Smooth muscle cell (in vitro differentiated cells): ENCODE results near the gene TAT. TPM values are rescaled to one million over a fixed set of nuclear protein-coding genes. Genes with fewer than 3 reads are reported as not detected.
"Not testable (repeated sequence)": the region's sequence is repeated elsewhere in the genome, so short reads cannot be mapped to it uniquely, and the experiment has no call there.

Source experiments
- DNase-seq: peaks from one replicate; lab custom pipeline; 2025; ENCODE audit not compliant: unreplicated experiment; lab: John Stamatoyannopoulos, UW
- H2AFZ ChIP-seq: fragments of 200-600 bp; sonication (generic); 2 replicates; pipeline ENCODE4 v1.6.0; 2016; ENCODE audit warnings: antibody characterized with exemption, low read depth, mild to moderate bottlenecking
- H3F3A ChIP-seq: fragments of 200-600 bp; sonication (generic); 2 replicates; pipeline ENCODE4 v1.6.0; 2017; ENCODE audit warnings: antibody characterized with exemption, low read depth
- H3K27ac ChIP-seq: fragments of 200-600 bp; sonication (generic); 2 replicates; pipeline ENCODE4 v1.5.1; 2016; ENCODE audit warnings: low read depth, mild to moderate bottlenecking
- H3K27me3 ChIP-seq: fragments of 200-600 bp; sonication (generic); 2 replicates; pipeline ENCODE4 v1.6.1; 2016; ENCODE audit warnings: low read depth, mild to moderate bottlenecking
- H3K36me3 ChIP-seq: fragments of 200-600 bp; sonication (generic); 2 replicates; pipeline ENCODE4 v1.5.1; 2016; ENCODE audit warnings: low read depth
- H3K4me1 ChIP-seq: fragments of 200-600 bp; sonication (generic); 2 replicates; pipeline ENCODE4 v1.5.1; 2016; ENCODE audit warnings: low read depth
- H3K4me2 ChIP-seq: fragments of 200-600 bp; sonication (generic); 2 replicates; pipeline ENCODE4 v1.6.0; 2016; ENCODE audit warnings: mild to moderate bottlenecking
- H3K4me3 ChIP-seq: fragments of 200-600 bp; sonication (generic); 2 replicates; pipeline ENCODE4 v1.5.1; 2016; ENCODE audit warnings: mild to moderate bottlenecking
- H3K79me2 ChIP-seq: fragments of 200-600 bp; sonication (generic); 2 replicates; pipeline ENCODE4 v1.6.0; 2016; ENCODE audit warnings: low read depth, mild to moderate bottlenecking
- H3K9ac ChIP-seq: fragments of 200-600 bp; sonication (generic); 2 replicates; pipeline ENCODE4 v1.6.0; 2016; ENCODE audit warnings: low read depth
- H3K9me3 ChIP-seq: fragments of 200-600 bp; sonication (generic); replicated peaks from 2 replicates; pipeline ENCODE4 v1.5.1; 2016; ENCODE audit warnings: low read depth
- H4K20me1 ChIP-seq: fragments of 200-600 bp; sonication (generic); 2 replicates; pipeline ENCODE4 v1.6.0; 2016; ENCODE audit warnings: low read depth
- WGBS: methylation state at CpG from one replicate; pipeline ENCODE4 v1.1.7; 2016; ENCODE audit warnings: low lambda C conversion rate; 5-methylcytosine and 5-hydroxymethylcytosine counted together
- polyA plus RNA-seq: library from polyadenylated mRNA; unstranded; fragments of >200 nt; fragmentation: Nextera tagmentation; extraction: Ambion mirVana; gene quantifications from 2 replicates; pipeline ENCODE4 v1.2.1, GENCODE V29; 2016
- total RNA-seq: library from RNA; depleted of rRNA; stranded (reverse); fragments of >200 nt; gene quantifications from 2 replicates; pipeline ENCODE4 v1.2.3, GENCODE V29; 2014
- TF ChIP-seq, protein P1 (sequence below): fragments of 200-600 bp; sonication (generic); IDR thresholded peaks from 2 replicates; pipeline ENCODE4 v1.5.1; 2017; ENCODE audit warnings: borderline replicate concordance, mild to moderate bottlenecking, antibody characterized with exemption; ENCODE audit not compliant: insufficient read depth, poor library complexity, severe bottlenecking

Gene TAT
- total and polyA plus RNA-seq, 2 experiments from 2014 or later, result not detected

DNA sequence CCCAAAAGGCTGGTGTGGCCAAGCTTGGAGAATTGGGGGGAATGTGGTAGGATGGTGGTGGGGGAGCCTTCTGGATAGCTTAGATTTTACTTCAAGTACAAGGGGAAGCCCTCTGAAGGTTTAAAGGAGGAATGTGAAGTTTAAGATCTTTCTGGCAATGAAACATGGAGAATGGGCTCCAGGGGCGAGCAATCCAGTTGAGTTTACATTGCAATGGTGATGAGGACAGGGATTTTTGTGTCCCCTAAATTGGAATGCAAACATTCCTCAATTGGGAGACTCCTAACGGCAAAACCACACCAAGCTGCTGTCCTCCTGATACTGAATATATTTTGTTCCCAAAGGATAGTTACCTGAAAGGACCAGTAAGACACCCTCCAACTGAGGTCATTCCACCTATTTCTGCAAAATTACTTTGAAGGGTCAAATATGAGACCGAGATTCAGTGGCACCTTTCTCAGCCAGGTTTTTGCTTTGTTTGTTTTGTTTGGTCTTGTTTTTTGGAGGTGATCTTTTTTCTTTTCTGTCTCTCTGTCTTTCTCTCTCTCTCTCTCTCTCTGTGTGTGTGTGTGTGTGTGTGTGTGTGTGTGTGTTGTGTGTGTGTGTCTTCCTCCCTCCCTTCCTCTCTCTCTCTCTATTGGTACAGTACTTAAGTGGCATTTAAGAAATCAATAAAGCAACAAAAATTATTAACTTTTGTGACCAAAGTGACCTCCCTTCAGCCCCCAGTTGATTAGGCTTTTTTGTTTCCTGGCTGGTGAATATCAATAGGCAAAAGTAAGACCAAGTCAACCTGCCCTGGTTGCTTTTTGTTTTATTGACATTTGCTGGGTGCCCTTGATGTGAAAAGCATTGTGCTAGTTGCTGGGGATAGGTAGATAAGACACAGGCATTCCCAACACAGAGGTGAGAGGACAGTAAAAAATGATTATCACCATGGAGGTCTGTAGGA, 16.4 kb upstream of the TAT start:
- no peak for DNase-seq
- H3K27me3 ChIP-seq, result peaks cover 10% of the 10 kb centered on the region
- H3K9me3 ChIP-seq, result no peaks in the 10 kb centered on the region
- no peak overlapping the region for H3K27ac ChIP-seq
- H3K4me2 ChIP-seq, result no peak overlapping the region
- H3K36me3 ChIP-seq, result no peaks in the 10 kb centered on the region
- H3K4me1 ChIP-seq, result no peaks in the 10 kb centered on the region
- TF ChIP-seq, protein P1, sequence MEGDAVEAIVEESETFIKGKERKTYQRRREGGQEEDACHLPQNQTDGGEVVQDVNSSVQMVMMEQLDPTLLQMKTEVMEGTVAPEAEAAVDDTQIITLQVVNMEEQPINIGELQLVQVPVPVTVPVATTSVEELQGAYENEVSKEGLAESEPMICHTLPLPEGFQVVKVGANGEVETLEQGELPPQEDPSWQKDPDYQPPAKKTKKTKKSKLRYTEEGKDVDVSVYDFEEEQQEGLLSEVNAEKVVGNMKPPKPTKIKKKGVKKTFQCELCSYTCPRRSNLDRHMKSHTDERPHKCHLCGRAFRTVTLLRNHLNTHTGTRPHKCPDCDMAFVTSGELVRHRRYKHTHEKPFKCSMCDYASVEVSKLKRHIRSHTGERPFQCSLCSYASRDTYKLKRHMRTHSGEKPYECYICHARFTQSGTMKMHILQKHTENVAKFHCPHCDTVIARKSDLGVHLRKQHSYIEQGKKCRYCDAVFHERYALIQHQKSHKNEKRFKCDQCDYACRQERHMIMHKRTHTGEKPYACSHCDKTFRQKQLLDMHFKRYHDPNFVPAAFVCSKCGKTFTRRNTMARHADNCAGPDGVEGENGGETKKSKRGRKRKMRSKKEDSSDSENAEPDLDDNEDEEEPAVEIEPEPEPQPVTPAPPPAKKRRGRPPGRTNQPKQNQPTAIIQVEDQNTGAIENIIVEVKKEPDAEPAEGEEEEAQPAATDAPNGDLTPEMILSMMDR, result no peak
- no peak overlapping the region for H3K4me3 ChIP-seq
- H3F3A ChIP-seq, result no peaks in the 10 kb centered on the region
- H4K20me1 ChIP-seq, result no peaks in the 10 kb centered on the region
- H2AFZ ChIP-seq, result no peak overlapping the region
- H3K9ac ChIP-seq, result no peak overlapping the region
- 85% methylated on average over 3 of the region's 3 CpGs for WGBS
- no peaks in the 10 kb centered on the region for H3K79me2 ChIP-seq

DNA sequence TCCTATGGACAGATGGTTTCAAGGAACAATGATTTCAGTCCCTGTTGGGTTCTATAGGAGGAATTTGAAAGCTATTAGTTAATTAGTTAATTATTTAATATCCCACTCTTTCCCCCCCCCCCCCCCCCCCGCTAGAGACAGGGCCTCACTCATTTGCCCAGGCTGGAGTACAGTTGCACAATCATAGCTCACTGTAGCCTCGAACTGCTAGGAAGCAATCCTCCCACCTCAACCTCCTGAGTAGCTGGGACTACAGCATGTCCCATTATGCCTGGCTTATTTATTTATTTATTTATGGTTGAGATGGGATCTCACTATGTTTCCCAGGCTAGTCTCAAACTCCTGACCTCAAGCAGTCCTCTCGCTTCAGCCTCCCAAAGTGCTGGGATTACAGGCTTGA, 15.0 kb upstream of the TAT start:
- Histone ChIP-seq H2AFZ (no peak overlapping the region), H3K9ac (no peak overlapping the region), H3F3A (no peaks in the 10 kb centered on the region), H3K79me2 (no peaks in the 10 kb centered on the region), H3K27me3 (peaks cover 10% of the 10 kb centered on the region), H3K9me3 (no peaks in the 10 kb centered on the region), H3K36me3 (no peaks in the 10 kb centered on the region), H3K4me3 (no peak overlapping the region), H3K4me2 (no peak overlapping the region), H3K4me1 (no peaks in the 10 kb centered on the region), H4K20me1 (no peaks in the 10 kb centered on the region), H3K27ac (no peak overlapping the region)
- DNase-seq, result no peak
- WGBS, result 80% methylated on average over 3 of the region's 3 CpGs
- TF ChIP-seq, protein P1, result no peak

DNA sequence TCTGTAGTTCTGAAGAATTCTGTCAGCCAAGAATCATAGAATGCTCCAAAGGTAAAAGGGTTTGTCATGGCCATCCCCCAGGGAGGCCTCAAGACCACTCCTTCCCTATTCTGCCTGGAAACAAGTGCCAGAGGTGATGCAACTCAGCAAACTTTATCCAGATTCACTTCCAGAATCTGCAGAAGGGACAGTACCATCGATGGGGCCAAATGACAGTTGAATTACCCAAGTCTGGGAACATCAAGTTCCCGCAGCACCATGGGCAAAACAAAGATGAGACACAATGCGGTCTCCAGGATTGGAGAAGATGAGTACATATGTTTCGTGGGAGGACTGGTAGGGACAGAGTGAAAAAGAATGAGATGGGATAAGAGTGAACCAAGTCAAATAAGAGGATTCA, 13.7 kb upstream of the TAT start:
- H3K79me2 ChIP-seq, result no peaks in the 10 kb centered on the region
- DNase-seq, result no peak

DNA sequence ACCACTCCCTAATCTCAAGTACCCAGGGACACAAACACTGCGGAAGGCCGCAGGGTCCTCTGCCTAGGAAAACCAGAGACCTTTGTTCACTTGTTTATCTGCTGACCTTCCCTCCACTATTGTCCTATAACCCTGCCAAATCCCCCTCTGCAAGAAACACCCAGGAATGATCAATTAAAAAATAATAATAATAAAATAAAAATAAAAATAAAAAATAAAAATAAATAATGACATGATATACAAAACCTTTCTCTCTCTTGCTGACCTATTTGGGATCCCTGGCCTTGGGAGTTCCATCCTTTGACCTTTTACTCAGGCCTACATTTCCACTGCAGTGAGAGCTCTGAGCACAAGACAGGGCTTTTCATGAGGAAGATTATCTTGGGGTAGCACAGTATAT, 13.2 kb upstream of the TAT start:
- not testable (repeated sequence) for H3K4me3 ChIP-seq, H3K9ac ChIP-seq, H3K27ac ChIP-seq, H3K9me3 ChIP-seq, H3K36me3 ChIP-seq, H2AFZ ChIP-seq, H3K4me1 ChIP-seq, H3K4me2 ChIP-seq, H3K79me2 ChIP-seq, DNase-seq, H3F3A ChIP-seq, H4K20me1 ChIP-seq
- H3K27me3 ChIP-seq, result peaks cover 17% of the 10 kb centered on the region
- WGBS, result no CpG with 5 or more reads among the region's 2 CpGs

More for the DNA sequence above, 13.7 kb upstream of the TAT start:
- TF ChIP-seq, protein P1, result no peak
- no peak overlapping the region for H3K4me2 ChIP-seq
- H3K4me1 ChIP-seq, result no peaks in the 10 kb centered on the region
- H2AFZ ChIP-seq, result no peak overlapping the region
- no peaks in the 10 kb centered on the region for H3K9me3 ChIP-seq
- H3K4me3 ChIP-seq, result no peak overlapping the region
- H4K20me1 ChIP-seq, result no peaks in the 10 kb centered on the region
- 88% methylated on average over 4 of the region's 4 CpGs for WGBS
- H3K27ac ChIP-seq, result no peak overlapping the region
- no peaks in the 10 kb centered on the region for H3F3A ChIP-seq
- H3K36me3 ChIP-seq, result no peaks in the 10 kb centered on the region
- H3K9ac ChIP-seq, result no peak overlapping the region
- H3K27me3 ChIP-seq, result peaks cover 13% of the 10 kb centered on the region

DNA sequence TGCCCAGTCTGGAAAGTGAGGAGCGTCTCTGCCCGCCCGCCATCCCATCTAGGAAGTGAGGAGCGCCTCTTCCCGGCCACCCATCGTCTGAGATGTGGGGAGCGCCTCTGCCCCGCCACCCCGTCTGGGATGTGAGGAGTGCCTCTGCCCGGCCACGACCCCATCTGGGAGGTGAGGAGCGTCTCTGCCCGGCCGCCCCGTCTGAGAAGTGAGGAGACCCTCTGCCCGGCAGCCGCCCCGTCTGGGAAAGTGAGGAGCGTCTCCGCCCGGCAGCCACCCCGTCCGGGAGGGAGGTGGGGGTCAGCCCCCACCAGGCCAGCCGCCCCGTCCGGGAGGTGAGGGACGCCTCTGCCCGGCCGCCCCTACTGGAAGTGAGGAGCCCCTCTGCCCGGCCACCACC, 12.4 kb upstream of the TAT start:
- H4K20me1 ChIP-seq, H3K36me3 ChIP-seq, DNase-seq, H3K9me3 ChIP-seq, H2AFZ ChIP-seq, H3K9ac ChIP-seq, H3K4me1 ChIP-seq, H3F3A ChIP-seq, H3K4me3 ChIP-seq, H3K79me2 ChIP-seq, H3K4me2 ChIP-seq, H3K27ac ChIP-seq: not testable (repeated sequence)
- 96% methylated on average over 25 of the region's 30 CpGs for WGBS
- H3K27me3 ChIP-seq, result peaks cover 21% of the 10 kb centered on the region
